ENCODE measurements around the gene ZNF778.

ZNF778 gene

DNA sequence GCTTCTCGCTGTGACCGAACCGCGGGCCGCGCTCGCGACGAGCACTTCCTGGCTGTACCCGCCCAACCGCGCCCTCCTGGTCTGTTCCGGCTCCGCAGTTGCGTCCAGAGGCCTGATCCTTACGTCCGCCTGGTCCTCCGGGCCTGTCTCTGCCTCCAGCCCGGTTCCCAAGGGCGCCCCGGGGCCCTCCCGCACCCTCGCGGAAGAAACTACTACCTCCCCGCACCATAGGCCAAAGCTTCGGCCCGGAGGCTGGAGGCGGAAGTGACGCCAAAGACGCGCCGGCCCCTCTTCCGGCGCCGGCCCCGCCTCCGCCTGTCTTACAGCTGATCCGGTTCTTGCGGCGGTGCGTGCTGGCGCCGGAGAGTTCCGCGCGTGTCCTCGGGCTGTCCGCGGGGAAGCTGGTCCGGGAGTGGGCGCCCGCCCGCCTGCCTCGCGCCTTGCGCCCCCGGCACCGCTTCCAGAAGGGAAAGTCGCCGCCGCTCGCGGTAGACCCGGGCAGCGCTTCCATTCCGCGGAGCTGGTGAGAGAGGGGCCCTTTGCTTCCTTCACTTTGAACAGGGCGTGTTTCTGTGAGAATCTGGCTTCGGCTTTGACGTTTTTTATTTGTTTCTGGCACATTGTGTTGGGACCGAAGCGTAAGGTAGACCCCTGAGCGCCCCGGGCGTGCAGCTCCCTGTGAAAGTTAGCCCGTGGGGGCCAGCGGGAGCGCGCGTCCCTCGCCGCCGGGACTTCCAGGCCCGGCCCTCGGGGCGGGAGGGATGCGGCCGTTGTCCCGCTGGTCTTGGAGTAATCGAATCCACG, at the start of gene ZNF778:
Gene ZNF778, plus strand, starts transcription at position 316 of the 804 bp plus-strand sequence. CDS start 3,425 bp downstream, outside the sequence.
- peak; percentile 78 for DNase-seq

DNA sequence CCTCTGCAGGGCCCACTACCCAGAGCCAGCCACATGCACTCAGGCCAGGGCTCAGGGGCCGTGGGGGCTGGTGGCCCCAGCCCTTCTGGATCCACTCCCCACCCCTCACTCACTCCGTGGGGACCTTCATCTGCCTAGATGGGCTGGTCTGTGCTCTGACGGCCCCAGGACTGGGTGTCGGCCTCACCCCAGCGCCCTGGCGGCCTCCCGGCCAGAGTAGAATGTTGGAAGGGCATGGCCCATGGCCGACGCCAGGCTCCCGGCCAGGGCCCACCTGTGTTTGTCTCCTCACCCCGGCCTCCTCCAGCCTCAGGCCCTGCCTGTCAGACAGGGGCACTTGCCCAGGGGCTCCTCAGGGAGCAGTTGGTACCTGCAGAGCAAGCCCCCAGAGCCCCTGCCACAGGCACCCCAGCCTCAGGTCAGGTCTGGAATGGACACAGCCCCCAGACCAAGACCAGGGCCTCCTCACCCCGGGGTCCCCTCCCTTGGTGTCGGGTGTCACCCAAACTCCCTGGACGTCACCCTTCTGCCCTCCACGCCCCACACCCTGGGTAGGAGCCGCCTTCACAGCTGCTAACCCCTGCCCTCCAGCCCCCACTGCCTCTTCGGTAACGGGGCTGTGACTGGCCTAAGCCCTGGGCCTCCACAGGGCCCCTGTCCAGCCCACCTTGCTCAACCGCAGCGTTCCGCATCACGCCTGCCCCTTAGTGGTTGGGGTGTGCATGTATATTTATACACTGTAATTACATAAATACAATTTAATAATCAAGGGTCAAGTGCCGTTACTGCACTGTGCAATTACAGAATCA, 48.9 kb upstream of the ZNF778 start:
- DNase-seq: no peak

DNA sequence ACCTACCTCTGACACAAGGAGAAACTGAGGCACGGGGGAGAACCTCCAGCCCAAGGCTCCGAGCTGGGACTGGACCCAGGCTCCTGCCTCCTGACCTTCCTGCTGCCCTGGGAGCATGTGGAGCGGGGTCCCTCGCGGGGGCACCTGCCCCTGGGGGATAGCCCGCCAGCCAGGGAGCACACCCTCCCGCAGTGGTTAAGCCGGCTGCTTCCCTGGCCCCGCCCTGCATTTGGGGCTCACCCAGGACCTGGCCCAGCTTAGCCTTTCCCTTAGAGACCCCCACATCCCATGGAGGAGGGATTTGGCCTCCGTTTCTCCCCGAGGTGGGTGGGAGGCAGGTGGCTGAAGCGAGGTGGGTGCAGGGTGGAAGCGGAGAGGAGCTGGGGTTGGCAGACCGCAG, 47.7 kb upstream of the ZNF778 start:
- DNase-seq: no peak

DNA sequence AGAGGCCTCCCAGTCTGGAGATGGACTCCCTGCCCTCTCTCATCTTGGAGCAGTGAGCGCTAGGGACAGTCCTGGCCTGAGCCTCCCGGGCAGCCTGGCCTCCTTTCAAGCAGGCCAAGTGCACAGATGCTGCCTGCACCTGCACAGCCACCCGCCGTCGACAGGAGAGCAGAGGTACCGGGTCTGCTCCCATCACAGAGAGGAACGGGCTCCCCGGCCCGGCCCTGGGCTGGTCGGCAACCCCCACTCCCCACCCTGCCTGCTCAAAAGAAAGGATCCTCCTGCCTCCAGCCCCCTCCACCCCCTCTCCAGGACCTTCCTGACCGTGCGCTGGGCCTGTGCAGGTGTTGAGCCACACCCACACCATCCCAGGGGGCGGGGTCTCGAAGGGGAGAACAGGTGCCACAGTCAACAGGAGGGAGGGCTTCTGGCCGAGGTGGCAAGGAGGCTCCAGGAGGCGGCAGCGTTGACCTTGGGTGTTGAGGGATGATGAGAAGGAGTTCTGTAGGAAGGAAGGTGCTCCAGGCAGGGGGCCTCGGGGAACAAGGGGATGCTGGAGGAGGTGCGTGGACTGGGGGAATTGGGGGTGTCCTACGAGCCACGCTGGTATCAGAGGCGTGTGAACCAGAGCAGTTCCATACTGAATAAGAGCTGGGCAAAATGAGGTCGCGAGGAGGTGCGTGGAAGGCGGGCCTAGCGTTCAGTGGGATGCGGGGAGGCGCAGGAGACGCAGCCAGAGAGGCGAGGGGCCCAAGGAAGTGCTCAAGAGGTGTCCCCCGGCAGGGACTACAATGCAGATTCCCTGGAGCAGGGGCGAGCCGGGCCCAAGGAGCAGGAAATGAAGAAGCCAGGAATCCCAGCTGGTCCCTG, 46.9 kb upstream of the ZNF778 start:
- no peak for DNase-seq

DNA sequence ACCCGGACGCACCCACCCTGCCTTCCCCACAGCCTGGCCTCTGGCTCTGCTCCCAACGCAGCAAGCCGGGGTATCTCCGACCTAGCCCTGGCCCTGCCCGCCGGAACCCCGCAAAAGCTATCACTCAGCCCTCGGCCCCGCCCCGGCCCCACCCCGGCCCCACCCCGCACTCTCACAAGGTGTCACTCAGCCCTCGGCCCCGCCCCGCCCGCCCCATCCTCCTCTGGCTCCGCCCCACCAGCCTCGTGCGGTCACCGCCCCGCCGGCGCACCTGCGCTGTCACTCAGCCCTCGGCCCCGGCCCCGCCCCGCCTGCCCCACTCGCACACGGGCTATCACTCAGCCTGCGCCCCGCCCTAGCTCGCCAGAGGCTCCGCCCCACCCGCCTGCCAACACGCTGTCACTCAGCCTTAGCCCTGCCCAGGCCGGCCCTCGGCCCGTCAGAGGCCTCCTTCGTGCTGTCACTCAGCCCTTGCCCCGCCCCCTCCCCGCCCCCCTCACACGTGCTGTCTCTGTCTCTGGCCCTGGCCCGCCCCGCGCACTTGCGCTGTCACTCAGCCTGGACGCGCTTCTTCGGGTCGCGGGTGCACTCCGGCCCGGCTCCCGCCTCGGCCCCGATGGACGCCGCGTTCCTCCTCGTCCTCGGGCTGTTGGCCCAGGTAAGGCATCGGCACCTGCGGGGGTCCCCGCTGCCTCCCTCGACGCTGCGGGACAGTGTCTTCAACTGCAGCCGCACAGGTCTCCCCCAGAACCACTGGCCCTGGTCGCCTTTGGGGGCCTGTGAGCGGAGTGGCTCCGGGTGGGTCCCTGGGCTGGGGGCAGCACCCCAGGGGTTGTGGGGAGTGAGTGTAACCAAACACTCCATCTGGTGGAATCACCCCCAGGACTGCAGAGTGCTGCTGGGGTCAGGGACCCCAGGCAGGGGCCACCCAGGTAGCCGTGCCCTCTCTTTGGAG, 46.0 kb upstream of the ZNF778 start, which contains the start of gene CDH15:
Gene CDH15, plus strand, starts transcription at position 533 of the 955 bp plus-strand sequence. Its CDS starts 84 bp downstream, at position 617.
- DNase-seq: peak; percentile 95

DNA sequence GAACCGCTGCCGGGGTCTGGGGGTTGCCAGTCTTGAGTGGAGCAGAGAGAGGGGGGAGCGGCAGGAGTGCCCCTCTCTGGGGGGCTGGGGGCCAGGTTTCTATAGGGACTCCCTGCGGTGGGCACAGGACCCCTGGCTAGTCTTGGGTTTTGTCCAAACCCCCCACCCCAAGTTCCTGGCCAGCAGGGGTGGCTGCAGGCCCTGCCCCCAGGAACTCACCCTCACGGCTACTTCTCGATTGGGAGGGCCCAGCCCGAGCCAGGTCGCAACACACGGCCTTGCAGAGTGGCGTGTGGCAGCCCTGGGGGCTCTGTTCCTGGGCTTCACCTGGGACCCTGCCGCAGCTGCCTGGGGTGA, 45.4 kb upstream of the ZNF778 start:
- no peak for DNase-seq

DNA sequence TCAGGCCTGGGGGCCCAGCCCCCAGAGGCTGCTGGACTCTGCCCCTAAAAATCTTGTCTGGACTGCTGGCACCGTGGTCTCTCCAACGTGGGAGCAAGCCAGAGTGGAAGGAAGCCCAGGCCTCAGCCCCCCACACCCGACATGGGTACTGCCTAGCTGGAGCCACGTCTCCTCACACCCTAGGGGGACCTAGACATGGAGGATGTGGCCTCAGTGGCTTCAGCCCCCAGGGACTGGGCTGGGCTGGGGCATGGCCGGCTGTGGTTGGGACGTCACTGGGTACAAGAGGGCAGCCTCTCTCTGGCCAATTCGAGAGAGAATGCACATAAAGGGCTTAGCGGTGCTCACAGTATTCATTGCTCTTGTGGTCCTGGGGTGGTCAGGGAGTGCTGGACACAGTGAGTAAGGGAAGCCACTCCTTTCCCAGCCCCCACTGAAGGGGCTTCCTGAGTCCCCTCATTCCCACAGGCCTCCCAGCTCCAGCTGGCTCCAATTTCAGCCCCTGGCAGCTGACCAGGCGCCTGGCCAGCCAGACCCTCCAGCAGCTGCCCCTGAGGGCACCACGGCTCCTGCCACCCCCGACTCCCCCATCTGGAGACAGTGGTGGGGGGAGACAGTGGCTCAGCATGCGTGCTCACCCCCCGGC, 44.9 kb upstream of the ZNF778 start:
- no peak for DNase-seq

DNA sequence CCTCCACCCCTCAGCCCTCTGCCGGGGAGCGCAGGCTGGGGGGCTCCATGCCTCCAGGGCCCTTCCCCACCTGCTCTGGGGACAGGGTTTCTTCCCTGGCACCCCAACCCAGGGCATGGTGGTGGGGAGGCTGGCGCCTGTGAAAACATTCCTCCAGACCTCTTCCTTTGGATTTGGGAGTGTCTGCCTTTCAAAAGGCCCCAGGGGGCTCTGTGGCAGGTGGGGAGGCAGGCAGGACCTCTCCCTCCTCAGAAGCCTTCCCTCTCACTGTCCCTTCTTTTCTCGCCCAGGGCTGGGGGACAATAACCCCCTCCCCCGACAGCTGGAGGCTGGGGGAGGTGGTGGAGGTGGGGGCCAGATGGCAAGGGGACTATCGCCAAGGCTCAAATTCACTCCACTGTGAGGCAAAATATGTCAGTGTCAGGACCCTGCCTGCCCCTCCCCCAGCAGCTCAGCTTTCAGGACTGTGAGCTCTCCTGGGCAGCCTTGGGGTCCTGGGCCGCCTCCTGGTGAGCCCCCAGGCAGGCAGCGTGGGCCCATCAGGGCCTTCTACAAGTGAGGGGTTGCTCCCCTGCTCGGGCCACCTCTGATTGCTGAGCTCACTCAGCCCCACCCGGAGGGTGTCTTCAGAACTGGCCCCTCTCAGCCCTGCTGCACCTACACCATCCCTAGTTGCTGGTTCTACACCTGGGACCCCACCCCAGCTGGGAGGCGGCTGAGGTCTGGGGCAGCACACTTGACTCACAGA, 44.2 kb upstream of the ZNF778 start:
- DNase-seq: no peak

DNA sequence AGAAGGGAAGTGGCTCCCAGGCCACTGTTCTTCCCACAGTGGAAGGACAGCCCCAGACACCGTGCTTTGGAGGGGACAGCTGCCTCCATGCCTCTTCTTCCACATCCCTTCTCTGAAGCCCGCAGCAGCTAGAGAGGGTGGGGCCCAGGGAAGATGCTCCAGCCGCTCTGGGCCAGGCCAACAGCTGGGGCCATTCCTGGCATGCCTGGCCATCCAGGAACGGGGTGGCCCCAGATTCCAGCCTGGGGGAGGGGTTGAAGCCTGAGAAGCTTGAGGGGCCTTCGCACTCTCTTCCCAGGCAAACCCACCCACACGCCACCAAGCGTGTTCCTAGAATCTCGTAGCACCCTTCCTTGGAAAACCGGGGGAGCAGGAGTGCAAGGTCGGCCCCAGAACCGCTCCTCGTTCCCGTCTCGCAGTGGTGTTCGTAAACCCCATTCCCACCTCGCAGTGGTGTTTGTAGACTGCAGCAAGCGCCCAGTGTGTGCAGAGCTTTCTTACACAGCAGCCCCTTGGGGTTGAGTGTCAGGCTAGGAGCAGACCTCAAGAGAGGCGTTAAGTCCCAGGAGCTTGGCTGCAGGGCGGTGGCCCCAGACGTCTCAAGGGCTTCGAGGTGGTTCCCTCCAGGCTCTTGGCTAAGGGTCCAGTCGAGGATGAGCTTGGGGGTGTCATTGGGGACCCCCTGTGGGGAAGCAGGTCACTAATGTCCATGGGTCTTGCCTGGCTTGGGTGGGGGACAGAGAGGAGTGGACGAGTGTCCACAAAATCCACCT, 43.3 kb upstream of the ZNF778 start:
- DNase-seq: no peak

DNA sequence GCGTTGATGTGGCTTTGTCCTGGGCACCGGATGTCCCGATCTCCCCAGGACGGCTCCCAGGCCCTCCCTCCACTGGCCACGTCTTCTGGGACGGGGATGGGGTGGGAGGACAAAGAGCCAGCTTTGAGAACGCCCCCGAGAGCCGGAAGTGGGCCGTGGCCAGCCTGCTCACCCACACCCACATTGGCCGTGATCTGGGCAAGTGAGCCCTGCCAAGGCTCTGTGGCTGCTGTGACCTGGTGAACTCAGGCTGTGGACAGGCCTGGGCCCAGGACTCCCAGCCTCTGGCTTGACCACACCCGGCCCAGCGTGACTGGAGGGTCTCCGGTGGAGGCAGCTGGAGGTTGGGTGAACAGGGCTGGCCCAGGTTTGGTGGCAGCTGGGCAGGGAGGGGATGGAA, 42.6 kb upstream of the ZNF778 start:
- DNase-seq: no peak

DNA sequence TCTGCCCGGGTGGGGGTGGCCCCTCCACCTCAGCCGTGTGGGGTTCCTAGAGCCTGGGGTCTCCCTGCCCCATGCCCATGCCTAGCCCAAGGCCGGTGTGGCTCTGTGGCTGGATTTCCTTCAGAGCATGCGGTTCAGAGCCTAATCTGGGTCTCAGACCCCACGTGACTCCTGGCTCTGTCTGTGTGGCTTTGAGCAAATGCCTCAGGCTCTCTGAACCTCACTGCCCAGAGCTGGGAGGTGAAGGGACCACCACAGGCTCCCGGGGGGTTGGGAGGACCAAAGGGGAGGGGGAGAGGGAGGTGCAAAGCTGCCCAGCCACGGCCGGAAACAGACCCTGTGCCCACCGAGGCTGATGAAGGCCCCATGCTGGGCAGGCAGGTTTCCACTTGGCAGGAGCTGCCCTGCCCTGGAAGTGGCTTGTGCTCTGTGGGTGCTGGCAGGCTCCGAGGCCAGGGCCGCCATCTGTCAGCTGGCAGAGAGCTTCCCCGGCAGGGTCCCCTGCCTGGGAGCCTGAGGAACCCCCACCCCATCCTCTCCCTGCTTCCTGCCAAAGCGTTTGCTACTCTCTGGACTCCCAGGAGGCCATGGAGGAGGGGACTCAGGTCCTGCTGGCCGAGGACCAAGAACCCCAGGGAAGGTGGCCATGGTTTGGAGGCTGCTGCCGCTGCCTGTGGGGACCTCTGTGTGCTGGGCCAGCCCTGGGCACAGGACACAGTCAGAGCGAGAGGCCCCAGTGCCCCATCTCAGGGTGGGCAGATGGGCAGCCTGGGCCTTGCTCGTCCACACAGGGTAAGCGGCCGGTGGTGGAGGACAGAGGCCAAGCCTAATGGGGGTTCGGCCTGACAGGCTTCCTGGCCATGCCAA, 42.0 kb upstream of the ZNF778 start:
- no peak for DNase-seq

DNA sequence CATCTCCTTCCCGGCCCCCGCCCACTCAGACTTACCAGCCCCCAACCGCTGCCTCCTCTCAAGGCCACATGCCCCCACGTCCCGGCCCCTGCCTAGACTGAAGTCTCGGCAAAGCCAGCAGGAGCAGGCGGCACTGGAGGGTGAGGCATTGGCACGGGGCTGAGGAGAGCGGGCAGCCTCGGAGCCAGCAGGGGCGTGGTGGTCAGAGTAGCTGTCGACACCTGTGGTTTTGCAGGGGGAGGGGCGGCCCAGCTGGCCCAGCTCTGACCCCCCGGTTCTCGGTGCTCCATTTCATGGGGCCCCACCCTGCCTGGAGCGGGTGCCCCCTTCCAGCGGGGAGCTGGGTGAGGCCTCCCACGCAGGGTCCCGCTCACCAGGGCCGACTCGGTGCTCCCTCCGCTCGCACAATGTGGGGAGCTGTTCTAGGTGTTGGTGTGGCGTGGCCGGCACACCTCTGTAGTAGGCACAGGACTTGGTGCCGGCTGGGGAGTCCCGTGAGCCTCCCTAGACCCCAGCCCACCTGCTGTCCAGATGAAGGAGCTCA, 41.3 kb upstream of the ZNF778 start:
- DNase-seq: no peak

DNA sequence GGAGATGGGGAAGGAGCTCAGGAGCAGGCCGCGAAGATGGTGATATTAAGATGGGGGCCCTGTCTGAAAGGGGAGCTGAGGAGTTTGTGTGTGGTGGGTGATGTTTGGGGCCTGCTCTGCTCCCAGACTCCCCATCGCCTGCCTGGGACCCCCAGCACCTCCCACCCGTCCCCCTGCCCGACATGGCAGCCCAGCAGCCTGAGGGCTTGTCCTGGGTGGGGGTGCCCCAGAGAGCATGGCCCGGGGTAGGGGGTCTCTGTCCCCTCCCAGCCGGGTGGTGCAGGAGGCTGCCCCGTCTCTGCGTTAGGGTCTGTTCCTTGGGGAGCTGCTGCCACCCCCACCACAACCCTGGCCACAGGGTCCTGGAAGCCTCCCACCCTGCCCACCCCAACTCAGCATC, 40.8 kb upstream of the ZNF778 start:
- no peak for DNase-seq

DNA sequence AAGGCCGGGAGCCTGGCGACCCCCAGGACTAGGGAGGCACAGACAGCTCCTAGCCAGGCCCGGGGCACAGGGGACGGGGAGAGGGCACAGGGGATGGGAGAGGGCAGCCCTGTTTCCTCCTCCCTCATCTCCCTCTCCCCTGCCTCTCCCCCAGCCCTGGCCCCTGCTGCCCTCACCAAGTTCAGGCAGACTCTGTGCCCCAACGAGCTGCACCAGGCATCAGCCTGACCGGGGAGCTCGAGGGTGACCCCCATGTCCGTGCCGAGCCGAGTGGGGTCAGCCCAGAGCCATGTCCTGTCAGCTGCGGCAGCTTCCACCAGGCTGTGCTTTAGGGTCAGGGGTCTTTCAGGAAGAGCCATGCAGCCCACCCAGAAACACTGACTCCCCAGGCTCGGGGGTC, 40.0 kb upstream of the ZNF778 start:
- DNase-seq: no peak

DNA sequence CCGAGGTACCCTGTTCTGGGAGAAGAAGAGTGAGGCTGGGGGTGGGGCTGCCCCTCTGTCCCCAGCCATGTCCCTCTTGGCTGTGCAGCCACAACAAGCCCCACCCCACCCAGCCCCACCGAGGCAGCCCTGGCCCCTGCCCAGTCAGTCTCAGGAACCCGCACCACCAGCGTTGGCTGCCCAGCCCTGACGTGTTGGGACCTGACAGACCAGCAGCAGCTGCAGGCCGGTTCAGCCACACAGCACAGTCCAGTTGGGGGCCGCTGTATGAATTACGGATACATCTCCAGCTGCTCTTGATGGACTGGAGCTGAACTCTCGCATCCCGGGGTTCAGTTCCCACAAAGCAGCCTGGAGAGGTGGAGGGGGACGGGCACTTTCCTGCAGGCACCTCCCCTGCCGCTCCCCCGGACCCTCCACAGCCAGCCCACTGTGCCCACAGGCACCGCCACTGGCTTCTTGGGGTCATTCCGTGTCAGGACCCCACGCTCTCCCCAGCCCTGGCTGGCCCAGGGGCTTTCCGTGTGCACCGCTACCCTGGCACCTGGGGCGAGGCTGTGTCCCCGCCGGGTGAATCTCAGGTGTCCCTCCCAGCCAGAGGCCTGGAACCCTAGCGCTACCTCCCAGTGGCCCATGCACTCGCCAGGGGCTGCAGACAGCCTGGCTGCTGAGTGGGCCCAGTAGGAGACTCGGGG, 38.9 kb upstream of the ZNF778 start:
- DNase-seq: no peak

DNA sequence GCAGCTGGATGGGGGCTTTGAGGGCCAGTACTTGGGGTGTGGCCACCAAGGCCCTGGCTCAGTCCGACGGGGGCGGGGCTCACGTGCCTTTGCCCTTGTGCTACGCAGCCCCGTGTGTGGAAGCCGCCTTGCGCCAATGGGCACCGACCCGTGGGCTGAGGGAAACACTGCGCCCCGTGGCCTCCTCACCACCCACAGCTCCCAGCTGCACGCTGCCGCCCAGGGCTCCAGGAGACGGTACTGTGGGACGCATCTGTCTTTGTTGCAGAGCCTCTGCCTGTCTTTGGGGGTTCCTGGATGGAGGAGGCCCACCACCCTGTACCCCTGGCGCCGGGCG, 38.4 kb upstream of the ZNF778 start:
- no peak for DNase-seq

DNA sequence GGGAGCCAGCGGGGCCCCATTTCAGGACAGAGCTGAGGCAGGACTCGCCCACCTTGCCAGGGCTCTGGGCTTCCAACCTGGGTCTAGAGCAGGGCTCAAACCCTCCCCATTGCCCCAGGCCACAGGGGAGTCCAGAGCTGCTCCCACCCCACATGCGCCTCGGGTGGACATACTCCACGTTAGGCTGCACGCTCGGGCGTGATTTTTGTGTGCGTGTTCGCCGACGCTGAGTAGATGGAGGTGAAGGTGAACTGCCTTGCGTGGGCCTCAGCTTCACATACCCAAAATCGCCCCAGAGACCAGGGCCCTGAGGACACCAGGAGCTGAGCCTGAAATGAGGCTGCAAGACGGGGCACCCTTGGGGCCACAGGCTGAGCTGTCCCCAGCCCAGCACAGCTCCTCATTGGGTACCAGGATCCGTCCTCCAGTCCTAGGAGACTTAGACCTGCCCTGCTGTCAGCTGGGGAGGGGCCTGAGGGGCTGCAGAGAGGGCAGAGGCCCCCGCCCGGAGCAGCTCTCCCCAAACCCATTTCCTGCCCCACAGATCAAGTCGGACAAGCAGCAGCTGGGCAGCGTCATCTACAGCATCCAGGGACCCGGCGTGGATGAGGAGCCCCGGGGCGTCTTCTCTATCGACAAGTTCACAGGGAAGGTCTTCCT, 37.7 kb upstream of the ZNF778 start:
- no peak for DNase-seq

All from stimulated activated naive CD4-positive, alpha-beta T cell treated with Interleukin-2 at 50 U/mL for 16 hours (primary cell).